ENCODE data around the gene ALDH4A1. TPM values are rescaled to one million over a fixed set of nuclear protein-coding genes. Genes with fewer than 3 reads are reported as not detected.

ALDH4A1 gene
- total RNA-seq, 4 donors from 2014 or later = 25.0 to 33.0 (median 29.6) TPM

DNA sequence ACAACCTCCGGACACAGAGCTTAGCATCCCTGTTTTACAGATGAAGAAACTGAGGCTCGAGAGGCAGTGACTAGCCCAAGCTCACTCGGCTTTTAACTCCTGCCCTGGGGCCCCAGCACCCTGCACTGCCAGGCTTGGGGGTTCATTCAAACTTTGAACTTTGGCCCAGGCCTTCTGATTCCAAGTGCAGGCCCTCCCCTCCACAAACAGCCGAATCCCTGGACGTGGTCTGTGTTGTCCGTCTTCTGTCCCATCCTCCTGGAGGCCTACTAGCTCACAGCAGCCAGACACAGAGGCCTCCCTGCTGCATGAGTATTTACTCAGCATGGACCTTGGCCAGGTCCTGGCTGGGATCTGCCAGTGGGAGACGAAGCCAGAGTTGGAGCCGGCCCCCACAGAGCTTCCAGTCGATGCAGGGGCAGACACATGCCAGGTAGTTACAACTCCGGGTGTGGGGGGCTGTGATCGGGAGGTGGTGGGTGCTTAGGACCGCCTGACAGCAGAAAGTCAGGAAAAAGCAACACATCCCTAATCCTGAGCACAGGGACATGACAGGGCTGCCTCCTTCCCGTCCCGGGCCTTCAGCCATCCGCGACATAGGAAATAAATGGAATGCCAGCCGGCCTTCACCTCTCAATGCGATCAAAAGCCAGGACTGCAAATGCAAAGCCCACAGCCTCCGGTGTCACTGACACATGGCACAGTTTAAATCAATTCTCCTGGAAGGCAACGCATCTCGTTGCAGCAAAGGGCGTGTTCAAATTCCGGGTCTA is 46.7 kb upstream of the ALDH4A1 start:
- peak overlapping the region; percentile 80 for H3K4me3 ChIP-seq
- DNase-seq (ENCODE audit: low spot score in 2 of 2) = no peak
- no peaks in the 10 kb centered on the region for H3K9me3 ChIP-seq
- H3K27ac ChIP-seq = peak overlapping the region; percentile 95
- no peaks in the 10 kb centered on the region for H3K27me3 ChIP-seq
- H3K4me1 ChIP-seq = peaks cover 97% of the 10 kb centered on the region
- 23% methylated on average over 22 of the region's 23 CpGs for WGBS
- no peaks in the 10 kb centered on the region for H3K36me3 ChIP-seq
- TF ChIP-seq POLR2A (IDR thresholded peaks at IDR 0.05) (no peak), EP300 (IDR thresholded peaks at IDR 0.05) (no peak)

DNA sequence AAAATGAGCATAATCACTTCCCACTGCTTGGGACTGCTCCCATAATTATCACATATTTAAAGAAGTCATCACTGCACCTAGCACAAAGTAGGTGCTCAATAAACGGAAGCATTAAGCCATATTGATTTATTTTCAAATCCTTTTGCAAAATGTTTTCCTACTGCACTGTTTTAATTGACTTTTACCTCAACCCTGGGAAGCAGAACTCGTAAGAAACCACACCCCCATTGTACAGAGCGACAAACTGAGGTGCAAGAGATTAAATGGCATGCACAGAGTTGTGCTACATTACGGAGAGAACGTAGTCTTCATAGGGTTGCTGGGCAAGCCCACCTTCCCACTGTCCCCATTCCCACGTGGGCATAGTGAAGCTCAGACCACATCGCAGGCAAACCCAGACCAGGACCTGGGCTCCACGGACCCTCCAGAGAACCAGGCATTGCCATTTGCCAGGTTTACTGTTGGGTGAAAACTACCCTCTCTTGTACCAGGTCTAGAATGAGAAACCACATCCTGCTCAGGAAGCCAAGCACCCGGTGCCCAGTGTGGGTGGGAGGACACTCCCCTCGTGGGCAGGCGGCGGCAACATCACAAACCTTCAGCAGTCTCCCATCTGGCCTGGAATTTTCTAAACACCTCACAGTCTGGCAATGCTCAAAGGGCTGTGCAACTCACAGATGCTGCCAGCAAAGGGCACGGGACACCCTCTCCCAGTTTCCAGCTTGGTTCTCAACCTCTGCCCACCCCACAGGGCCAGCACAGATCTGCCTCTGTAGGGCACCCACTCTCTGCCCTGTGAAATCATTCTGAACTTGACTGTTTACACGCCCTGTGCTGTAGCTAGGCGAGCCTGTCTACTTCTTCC is 45.9 kb upstream of the ALDH4A1 start:
- no peaks in the 10 kb centered on the region for H3K9me3 ChIP-seq
- H3K36me3 ChIP-seq = no peaks in the 10 kb centered on the region
- no peak for DNase-seq (ENCODE audit: low spot score in 2 of 2)
- TF ChIP-seq EP300 (IDR thresholded peaks at IDR 0.05) (no peak), CTCF (IDR thresholded peaks at IDR 0.05) (no peak), POLR2AphosphoS5 (IDR thresholded peaks at IDR 0.05) (no peak), POLR2A (IDR thresholded peaks at IDR 0.05) (no peak)
- 50% methylated on average over 9 of the region's 15 CpGs for WGBS
- H3K4me1 ChIP-seq = peaks cover 94% of the 10 kb centered on the region
- H3K27ac ChIP-seq = peak overlapping the region; percentile 95
- H3K27me3 ChIP-seq = no peaks in the 10 kb centered on the region
- H3K4me3 ChIP-seq = peak overlapping the region; percentile 80

DNA sequence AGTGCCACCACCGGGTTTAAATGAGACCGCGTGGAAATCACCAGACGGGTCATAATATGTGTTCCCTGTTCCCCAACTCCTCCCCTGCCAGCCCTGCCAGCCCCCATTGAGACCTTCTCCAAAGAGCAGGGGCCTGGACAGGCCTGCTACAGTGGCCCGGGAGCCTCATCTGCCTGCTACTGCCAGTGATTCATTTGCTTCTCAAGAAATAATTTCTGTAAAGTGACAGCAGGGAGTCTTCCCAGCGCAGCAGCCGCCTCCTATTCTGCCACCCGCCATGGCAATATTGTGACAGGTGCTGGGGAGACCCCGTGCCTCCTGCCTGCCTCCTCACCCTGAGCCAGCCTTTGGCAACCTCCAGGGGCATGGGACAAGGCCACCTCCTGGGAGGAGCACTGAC is 45.2 kb upstream of the ALDH4A1 start:
- Histone ChIP-seq H3K4me1 (peaks cover 95% of the 10 kb centered on the region), H3K36me3 (no peaks in the 10 kb centered on the region), H3K9me3 (no peaks in the 10 kb centered on the region), H3K4me3 (peak overlapping the region; percentile 7), H3K27me3 (no peaks in the 10 kb centered on the region), H3K27ac (peak overlapping the region; percentile 95)
- WGBS = 62% methylated on average over 9 of the region's 9 CpGs
- TF ChIP-seq POLR2A (IDR thresholded peaks at IDR 0.05) (no peak), EP300 (IDR thresholded peaks at IDR 0.05) (no peak), POLR2AphosphoS5 (IDR thresholded peaks at IDR 0.05) (no peak), CTCF (IDR thresholded peaks at IDR 0.05) (no peak)
- DNase-seq (ENCODE audit: low spot score in 2 of 2) = no peak

DNA sequence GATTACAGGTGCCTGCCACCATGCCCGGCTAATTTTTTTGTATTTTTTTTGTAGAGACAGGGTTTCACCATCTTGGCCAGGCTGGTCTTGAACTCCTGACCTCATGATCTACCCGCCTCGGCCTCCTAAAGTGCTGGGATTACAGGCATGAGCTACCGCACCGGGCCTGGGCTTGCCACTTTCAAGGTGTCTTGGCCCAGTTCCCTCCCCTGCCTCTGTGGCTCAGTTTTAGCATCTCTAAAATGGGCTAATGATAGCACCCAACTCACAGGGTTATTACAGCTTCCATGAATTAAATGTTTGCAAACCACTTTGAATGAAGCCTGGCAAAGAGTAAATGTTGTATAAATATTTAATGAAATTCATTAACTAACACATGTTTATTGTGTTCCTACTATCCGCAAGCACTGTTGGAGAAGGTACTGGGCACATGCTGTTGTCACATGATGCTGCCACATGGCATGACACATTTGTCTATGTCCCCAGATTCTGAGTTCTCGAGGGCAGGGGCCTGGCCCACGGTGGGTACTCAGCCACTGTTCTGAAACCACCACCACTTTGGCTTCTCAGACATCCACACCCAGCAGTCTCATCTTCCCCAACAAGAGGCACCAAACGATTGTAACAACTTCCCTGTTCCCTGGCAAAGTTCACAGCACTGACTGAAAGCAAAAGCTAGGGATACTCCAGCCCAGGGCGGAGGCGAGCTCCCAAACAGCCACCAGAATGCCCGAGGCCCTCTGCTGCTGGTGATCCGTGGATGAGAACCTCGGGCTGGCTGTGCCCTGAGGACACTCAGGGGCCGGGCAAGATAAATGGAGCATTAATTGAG is 44.4 kb upstream of the ALDH4A1 start:
- no peaks in the 10 kb centered on the region for H3K27me3 ChIP-seq
- no peaks in the 10 kb centered on the region for H3K9me3 ChIP-seq
- WGBS = 46% methylated on average over 15 of the region's 15 CpGs
- no peak for DNase-seq (ENCODE audit: low spot score in 2 of 2)
- H3K4me1 ChIP-seq = peaks cover 95% of the 10 kb centered on the region
- TF ChIP-seq EP300 (IDR thresholded peaks at IDR 0.05) (no peak), POLR2AphosphoS5 (IDR thresholded peaks at IDR 0.05) (no peak), POLR2A (IDR thresholded peaks at IDR 0.05) (no peak), CTCF (IDR thresholded peaks at IDR 0.05) (no peak)
- H3K4me3 ChIP-seq = peak overlapping the region; percentile 7
- H3K36me3 ChIP-seq = no peaks in the 10 kb centered on the region
- peak overlapping the region; percentile 95 for H3K27ac ChIP-seq

GRCh38 chr1:18945401-18945849 is 43.1 kb upstream of the ALDH4A1 start:
- peak overlapping the region; percentile 71 for H3K27ac ChIP-seq
- no peak for DNase-seq (ENCODE audit: low spot score in 2 of 2)
- H3K9me3 ChIP-seq = no peaks in the 10 kb centered on the region
- peaks cover 94% of the 10 kb centered on the region for H3K4me1 ChIP-seq
- no peak for TF ChIP-seq POLR2A (IDR thresholded peaks at IDR 0.05)
- no peak for TF ChIP-seq POLR2AphosphoS5 (IDR thresholded peaks at IDR 0.05)
- no peak for TF ChIP-seq EP300 (IDR thresholded peaks at IDR 0.05)
- no peak for TF ChIP-seq CTCF (IDR thresholded peaks at IDR 0.05)
- 57% methylated on average over 12 of the region's 14 CpGs for WGBS
- no peaks in the 10 kb centered on the region for H3K36me3 ChIP-seq
- no peak overlapping the region for H3K4me3 ChIP-seq
- no peaks in the 10 kb centered on the region for H3K27me3 ChIP-seq
